Keratinocyte (primary cell): Measurements from ENCODE around the gene EVC. TPM values are rescaled to one million over a fixed set of nuclear protein-coding genes. Genes with fewer than 3 reads are reported as not detected.

ENCODE experiments used
- DNase-seq: peaks from one replicate; pipeline ENCODE4 v3.0.0-alpha.2; 2011; ENCODE audit warnings: low read depth, missing footprints, low spot score
- FAIRE-seq: peaks from 2 replicates; lab custom pipeline; 2011; peaks lifted over from hg19 to GRCh38; lab: Jason Lieb, UNC
- H2AFZ ChIP-seq: 2 replicates; pipeline ENCODE4 v1.6.0; 2012; ENCODE audit warnings: low read length, control low read depth, inconsistent platforms; ENCODE audit not compliant: control insufficient read depth
- H3K27ac ChIP-seq: 2 replicates; pipeline ENCODE4 v1.5.1; 2011; ENCODE audit warnings: low read length; ENCODE audit not compliant: control insufficient read depth, insufficient read depth
- H3K27me3 ChIP-seq: 3 replicates; pipeline ENCODE4 v1.6.0; 2011; ENCODE audit warnings: low read length; ENCODE audit not compliant: control insufficient read depth, insufficient read depth; ENCODE audit errors: extremely low read depth
- H3K36me3 ChIP-seq, 2 experiments: 2 replicates in 1 of 2; 3 replicates in 1 of 2; pipeline ENCODE4 v1.5.1; 2011; ENCODE audit warnings: low read length in 2 of 2, mild to moderate bottlenecking in 1 of 2; ENCODE audit not compliant: control insufficient read depth in 2 of 2, insufficient read depth in 2 of 2; ENCODE audit errors: extremely low read depth in 1 of 2
- H3K4me1 ChIP-seq: 3 replicates; pipeline ENCODE4 v1.5.1; 2011; ENCODE audit warnings: low read length; ENCODE audit not compliant: control insufficient read depth, insufficient read depth; ENCODE audit errors: extremely low read depth
- H3K4me2 ChIP-seq: 3 replicates; pipeline ENCODE4 v1.6.0; 2011; ENCODE audit warnings: low read depth, low read length; ENCODE audit not compliant: control insufficient read depth, insufficient read depth; ENCODE audit errors: extremely low read depth
- H3K4me3 ChIP-seq, 3 experiments: fragments of 200-600 bp in 1 of 3; sonication (generic) in 1 of 3; 2 replicates in 2 of 3; 3 replicates in 1 of 3; pipeline ENCODE4 v1.5.1; 2011 to 2016; ENCODE audit warnings: low read length in 3 of 3, mild to moderate bottlenecking in 3 of 3, control low read depth in 2 of 3, inconsistent platforms in 1 of 3, low read depth in 1 of 3, mixed read lengths in 1 of 3, mixed run types in 1 of 3, moderate library complexity in 1 of 3; ENCODE audit not compliant: control insufficient read depth in 2 of 3, insufficient read depth in 2 of 3; ENCODE audit errors: extremely low read depth in 1 of 3
- H3K79me2 ChIP-seq: 2 replicates; pipeline ENCODE4 v1.6.0; 2012; ENCODE audit warnings: low read length; ENCODE audit not compliant: control insufficient read depth, insufficient read depth
- H3K9ac ChIP-seq: 3 replicates; pipeline ENCODE4 v1.6.0; 2011; ENCODE audit warnings: low read length; ENCODE audit not compliant: control insufficient read depth, insufficient read depth; ENCODE audit errors: extremely low read depth
- H3K9me1 ChIP-seq: 3 replicates; pipeline ENCODE4 v1.6.0; 2011; ENCODE audit warnings: low read length; ENCODE audit not compliant: control insufficient read depth, insufficient read depth; ENCODE audit errors: extremely low read depth
- H3K9me3 ChIP-seq: 2 replicates; pipeline ENCODE4 v1.5.1; 2012; ENCODE audit warnings: low read depth, low read length; ENCODE audit not compliant: control insufficient read depth
- H4K20me1 ChIP-seq: 3 replicates; pipeline ENCODE4 v1.6.0; 2011; ENCODE audit warnings: low read length; ENCODE audit not compliant: control insufficient read depth, insufficient read depth; ENCODE audit errors: extremely low read depth
- CTCF ChIP-seq, 3 experiments: IDR thresholded peaks in 1 of 3; conservative IDR thresholded peaks in 1 of 3; optimal IDR thresholded peaks in 1 of 3; 2 replicates in 2 of 3; 3 replicates in 1 of 3; pipeline versions ENCODE3 to v1.5.1; 2011; ENCODE audit warnings: low read length in 3 of 3, mild to moderate bottlenecking in 3 of 3, moderate library complexity in 2 of 3, control low read depth in 1 of 3, inconsistent platforms in 1 of 3; ENCODE audit not compliant: insufficient read depth in 2 of 3; ENCODE audit errors: extremely low read depth in 1 of 3
- EZH2 ChIP-seq: IDR thresholded peaks from one replicate; pipeline ENCODE4 v1.6.1; 2012; ENCODE audit warnings: inconsistent platforms, mild to moderate bottlenecking, low read length, moderate library complexity
- dilution Hi-C: fragments of 300-500 bp; cut with MboI; formaldehyde crosslinking; loops from one replicate; pipeline ENCODE4 v1.7.0; 2020; ENCODE audit warnings: low sequenced_read_pairs; ENCODE audit not compliant: extremely low pct_ligation_motif_present
- polyA plus RNA-seq, 5 experiments: library from polyadenylated mRNA; depleted of rRNA in 3 of 5; stranded (reverse) in 3 of 5; stranded (forward) in 1 of 5; unstranded in 1 of 5; fragments of >200 nt; gene quantifications; 1 replicate in 1 of 5; 2 replicates in 3 of 5; 3 replicates in 1 of 5; pipeline versions ENCODE4 v1.2.1 to v1.2.3, GENCODE V29; 2011 to 2012; ENCODE audit warnings: missing spikeins in 2 of 5, low read depth in 1 of 5, low replicate concordance in 1 of 5

Gene EVC
- polyA plus RNA-seq, 1 donor (not counting 4 experiments of a cell fraction or from before 2014, with no cell fraction given): 7.3 TPM

- peaks cover 32 to 50% of the 10 kb centered on the region in 2 experiments for H3K36me3 ChIP-seq
- no peak overlapping the region for H2AFZ ChIP-seq
- no peaks in the 10 kb centered on the region for H3K9me3 ChIP-seq
- H3K4me2 ChIP-seq: no peak overlapping the region
- H3K27me3 ChIP-seq: no peaks in the 10 kb centered on the region
- H3K4me1 ChIP-seq: no peaks in the 10 kb centered on the region
- TF ChIP-seq CTCF (optimal IDR thresholded peaks at IDR 0.05 in 1 of 3, IDR thresholded peaks at IDR 0.05 in 1 of 3, conservative IDR thresholded peaks at IDR 0.05 in 1 of 3; ENCODE audit: extremely low read depth in 1 of 3, insufficient read depth in 2 of 3, low read length in 3 of 3) (no peak), EZH2 (no peak)
- no peak overlapping the region for H3K4me3 ChIP-seq
- H3K9me1 ChIP-seq: no peaks in the 10 kb centered on the region
- peaks cover 3% of the 10 kb centered on the region for H4K20me1 ChIP-seq
- H3K9ac ChIP-seq: no peak overlapping the region
- no peak overlapping the region for H3K27ac ChIP-seq
- dilution Hi-C loops: no loop called here
- no peak for DNase-seq
- FAIRE-seq: no peak
- no peaks in the 10 kb centered on the region for H3K79me2 ChIP-seq
Measured at GRCh38 chr4:5816101-5816500, 105.1 kb downstream of the EVC start.

GRCh38 chr4:5816851-5817375 is 105.9 kb downstream of the EVC start:
- H3K9ac ChIP-seq: no peak overlapping the region
- H3K27ac ChIP-seq: no peak overlapping the region
- H2AFZ ChIP-seq: no peak overlapping the region
- dilution Hi-C loops: no loop called here
- H3K4me2 ChIP-seq: no peak overlapping the region
- peaks cover 36 to 48% of the 10 kb centered on the region in 2 experiments for H3K36me3 ChIP-seq
- FAIRE-seq: no peak
- H3K4me3 ChIP-seq: no peak overlapping the region
- no peaks in the 10 kb centered on the region for H3K9me1 ChIP-seq
- H3K27me3 ChIP-seq: no peaks in the 10 kb centered on the region
- DNase-seq: no peak
- H3K9me3 ChIP-seq: no peaks in the 10 kb centered on the region
- H3K79me2 ChIP-seq: no peaks in the 10 kb centered on the region
- peaks cover 3% of the 10 kb centered on the region for H4K20me1 ChIP-seq
- H3K4me1 ChIP-seq: no peaks in the 10 kb centered on the region
- TF ChIP-seq EZH2: no peak
- no peak for TF ChIP-seq CTCF (optimal IDR thresholded peaks at IDR 0.05 in 1 of 3, IDR thresholded peaks at IDR 0.05 in 1 of 3, conservative IDR thresholded peaks at IDR 0.05 in 1 of 3; ENCODE audit: extremely low read depth in 1 of 3, insufficient read depth in 2 of 3, low read length in 3 of 3)
